SHP77 treated with DMSO at 0.1 percent for 48 hours (cell line): ENCODE results near the gene PDE4B.
A peak's percentile ranks its signal among the peaks of the same experiment; 100 is the strongest.
"Not testable (repeated sequence)": the region's sequence is repeated elsewhere in the genome, so short reads cannot be mapped to it uniquely, and the experiment has no call there.

Source experiments
- DNase-seq: peaks from one replicate; lab custom pipeline; 2025; lab: John Stamatoyannopoulos, UW

The PDE4B gene

GRCh38 chr1:66055092-66055491 lies 262.4 kb downstream of the PDE4B start:
- DNase-seq: no peak

GRCh38 chr1:66057448-66057847 lies 264.8 kb downstream of the PDE4B start:
- not testable (repeated sequence) for DNase-seq

GRCh38 chr1:66058558-66058957 lies 265.9 kb downstream of the PDE4B start:
- no peak for DNase-seq

GRCh38 chr1:66067219-66067618 lies 274.5 kb downstream of the PDE4B start:
- not testable (repeated sequence) for DNase-seq

- no peak for DNase-seq
These were observed 277.5 kb downstream of the PDE4B start for GRCh38 chr1:66069976-66070876.

- DNase-seq: no peak
These were observed 280.7 kb downstream of the PDE4B start for GRCh38 chr1:66073388-66073787.

GRCh38 chr1:66074147-66074546 lies 281.5 kb downstream of the PDE4B start:
- DNase-seq: no peak

- DNase-seq: no peak
These were observed 285.7 kb downstream of the PDE4B start for GRCh38 chr1:66078412-66078811.

GRCh38 chr1:66083003-66083402 lies 290.3 kb downstream of the PDE4B start:
- no peak for DNase-seq

- DNase-seq: no peak
These were observed 291.7 kb downstream of the PDE4B start for GRCh38 chr1:66084442-66084841.

GRCh38 chr1:66085600-66085999 lies 292.9 kb downstream of the PDE4B start:
- DNase-seq: no peak

- no peak for DNase-seq
These were observed 296.1 kb downstream of the PDE4B start for GRCh38 chr1:66088787-66089186.

GRCh38 chr1:66090859-66091457 lies 298.3 kb downstream of the PDE4B start:
- no peak for DNase-seq

GRCh38 chr1:66095190-66095589 lies 302.5 kb downstream of the PDE4B start:
- DNase-seq: no peak

GRCh38 chr1:66100959-66101358 lies 308.3 kb downstream of the PDE4B start:
- DNase-seq: not testable (repeated sequence)

GRCh38 chr1:66104076-66104475 lies 311.4 kb downstream of the PDE4B start:
- not testable (repeated sequence) for DNase-seq

GRCh38 chr1:66108624-66109023 lies 315.9 kb downstream of the PDE4B start:
- DNase-seq: no peak

- no peak for DNase-seq
These were observed 320.2 kb downstream of the PDE4B start for GRCh38 chr1:66112744-66113400.

- peak; percentile 10 for DNase-seq
These were observed 326.5 kb downstream of the PDE4B start for GRCh38 chr1:66119148-66119547.

GRCh38 chr1:66124670-66125069 lies 332.0 kb downstream of the PDE4B start:
- no peak for DNase-seq

- not testable (repeated sequence) for DNase-seq
These were observed 335.9 kb downstream of the PDE4B start for GRCh38 chr1:66128641-66129040.

- no peak for DNase-seq
These were observed 339.6 kb downstream of the PDE4B start for GRCh38 chr1:66132324-66132723.

GRCh38 chr1:66134004-66134403 lies 341.3 kb downstream of the PDE4B start:
- DNase-seq: no peak
